Activated CD8-positive, alpha-beta T cell treated with anti-CD3 and anti-CD28 coated beads for 36 hours (primary cell): ENCODE results near the gene OPALIN. TPM values are rescaled to one million over a fixed set of nuclear protein-coding genes. Genes with fewer than 3 reads are reported as not detected.

Source experiments
- ATAC-seq: fragments of 200-7000 bp; cut with Tn5 transposase; one replicate; pipeline ENCODE4 v1.10.0; 2021; ENCODE audit warnings: mild to moderate bottlenecking, moderate library complexity
- CTCF ChIA-PET: fragments of 350-600 bp; sonication (Branson Sonifier 250); formaldehyde crosslinking; loops from one replicate; lab custom pipeline; 2021; ENCODE audit warnings: antibody characterized with exemption; lab: Charles Lee
- POLR2A ChIA-PET: fragments of 350-600 bp; sonication (Branson Sonifier 250); formaldehyde crosslinking; loops from one replicate; lab custom pipeline; 2021; ENCODE audit warnings: antibody characterized with exemption; lab: Charles Lee
- DNase-seq: peaks from one replicate; pipeline ENCODE4 v3.0.0-alpha.2; 2020
- H3K27ac Mint-ChIP-seq: one replicate; pipeline ENCODE4 v1.8.0; 2021; ENCODE audit warnings: mild to moderate bottlenecking, mixed read lengths
- H3K27me3 Mint-ChIP-seq: one replicate; pipeline ENCODE4 v1.8.0; 2021; ENCODE audit warnings: mixed read lengths
- H3K36me3 Mint-ChIP-seq: one replicate; pipeline ENCODE4 v1.8.0; 2021; ENCODE audit warnings: low read depth, mixed read lengths
- H3K4me1 Mint-ChIP-seq: one replicate; pipeline ENCODE4 v1.8.0; 2021; ENCODE audit warnings: low read depth, mixed read lengths
- H3K4me3 Mint-ChIP-seq: one replicate; pipeline ENCODE4 v1.8.0; 2021; ENCODE audit warnings: mild to moderate bottlenecking, moderate library complexity, mixed read lengths
- H3K9me3 Mint-ChIP-seq: one replicate; pipeline ENCODE4 v1.8.0; 2021; ENCODE audit warnings: mixed read lengths
- CTCF ChIP-seq: fragments of 200-600 bp; IDR thresholded peaks from one replicate; pipeline ENCODE4 v1.8.0; 2022; ENCODE audit warnings: antibody characterized with exemption, mild to moderate bottlenecking
- intact Hi-C: fragments of 100-400 bp; cut with micrococcal nuclease; formaldehyde crosslinking; loops from one replicate; pipeline ENCODE4 v1.10.0; 2022
- total RNA-seq, 2 experiments: library from RNA; stranded (reverse); gene quantifications; one replicate each; pipeline ENCODE4 v1.2.3, GENCODE V29; 2021

OPALIN gene
- total RNA-seq, 2 experiments from 2014 or later, result not detected

- Mint-ChIP-seq H3K27ac (no peak overlapping the region), H3K27me3 (peaks cover 16% of the 10 kb centered on the region), H3K4me3 (no peak overlapping the region), H3K4me1 (no peaks in the 10 kb centered on the region), H3K9me3 (no peaks in the 10 kb centered on the region), H3K36me3 (no peaks in the 10 kb centered on the region)
- DNase-seq, result peak; percentile 79
- ChIA-PET POLR2A (no interaction called here), CTCF (interaction anchor here (0.6 to 5.2 kb wide), 21 partner anchors 13 to 629 kb away, joined by 3 to 33 read pairs (median 4); partner anchors contain the start of gene TLL2)
- TF ChIP-seq CTCF, result peak; percentile 89
- peak; percentile 94 for ATAC-seq
- intact Hi-C loops, result loop anchor here (5.0 kb wide), 1 partner anchor 116 kb away; the partner anchor contains the start of gene TLL2
Observed at GRCh38 chr10:96395931-96396877, 37.4 kb upstream of the OPALIN start.

GRCh38 chr10:96390460-96390864, 31.7 kb upstream of the OPALIN start:
- no peaks in the 10 kb centered on the region for H3K36me3 Mint-ChIP-seq
- intact Hi-C loops, result no loop called here
- H3K27me3 Mint-ChIP-seq, result no peaks in the 10 kb centered on the region
- no peak for TF ChIP-seq CTCF
- ATAC-seq (no peak), DNase-seq (no peak)
- ChIA-PET CTCF (interaction anchor here (1.3 to 2.0 kb wide), 2 partner anchors 15 to 20 kb away, joined by 3 to 7 read pairs; no protein-coding TSS in a partner anchor), POLR2A (no interaction called here)
- no peaks in the 10 kb centered on the region for H3K9me3 Mint-ChIP-seq
- no peak overlapping the region for H3K27ac Mint-ChIP-seq
- H3K4me3 Mint-ChIP-seq, result no peak overlapping the region
- H3K4me1 Mint-ChIP-seq, result no peaks in the 10 kb centered on the region

GRCh38 chr10:96389785-96390184, 31.0 kb upstream of the OPALIN start:
- no peaks in the 10 kb centered on the region for H3K36me3 Mint-ChIP-seq
- intact Hi-C loops, result no loop called here
- TF ChIP-seq CTCF, result no peak
- H3K27ac Mint-ChIP-seq, result no peak overlapping the region
- no peaks in the 10 kb centered on the region for H3K27me3 Mint-ChIP-seq
- POLR2A ChIA-PET, result no interaction called here
- ATAC-seq (no peak), DNase-seq (no peak)
- no peak overlapping the region for H3K4me3 Mint-ChIP-seq
- CTCF ChIA-PET, result interaction anchor here (2.0 kb wide), 1 partner anchor 15 kb away, joined by 7 read pairs; no protein-coding TSS in a partner anchor
- no peaks in the 10 kb centered on the region for H3K9me3 Mint-ChIP-seq
- no peaks in the 10 kb centered on the region for H3K4me1 Mint-ChIP-seq

GRCh38 chr10:96387601-96388000, 28.8 kb upstream of the OPALIN start:
- ChIA-PET POLR2A (no interaction called here), CTCF (no interaction called here)
- Mint-ChIP-seq H3K9me3 (no peaks in the 10 kb centered on the region), H3K27me3 (no peaks in the 10 kb centered on the region), H3K4me3 (no peak overlapping the region), H3K27ac (no peak overlapping the region), H3K36me3 (no peaks in the 10 kb centered on the region), H3K4me1 (no peaks in the 10 kb centered on the region)
- no peak for ATAC-seq
- no peak for TF ChIP-seq CTCF
- intact Hi-C loops, result no loop called here
- DNase-seq, result no peak

- Mint-ChIP-seq H3K27ac (no peak overlapping the region), H3K27me3 (no peaks in the 10 kb centered on the region), H3K4me3 (no peak overlapping the region), H3K36me3 (no peaks in the 10 kb centered on the region), H3K9me3 (no peaks in the 10 kb centered on the region), H3K4me1 (no peaks in the 10 kb centered on the region)
- ChIA-PET POLR2A (no interaction called here), CTCF (no interaction called here)
- DNase-seq, result no peak
- TF ChIP-seq CTCF, result no peak
- ATAC-seq, result no peak
- intact Hi-C loops, result no loop called here
Observed at GRCh38 chr10:96387161-96387560, 28.4 kb upstream of the OPALIN start.
